H1 (cell line): ENCODE measurements around the gene CTSA. TPM values are rescaled to one million over a fixed set of nuclear protein-coding genes. Genes with fewer than 3 reads are reported as not detected.

Experiments used
- CHD2 ChIP-seq: IDR thresholded peaks from 2 replicates; pipeline ENCODE4 v1.6.1; 2012; ENCODE audit warnings: low read length, improper control_type of control experiment
- CHD7 ChIP-seq: fragments of 300-600 bp; sonication (generic); IDR thresholded peaks from 2 replicates; pipeline ENCODE4 v1.7.1; 2012; ENCODE audit warnings: low read length, moderate library complexity, mild to moderate bottlenecking, inconsistent platforms; ENCODE audit not compliant: insufficient replicate concordance
- JUN ChIP-seq: IDR thresholded peaks from 2 replicates; pipeline ENCODE4 v1.6.1; 2011; ENCODE audit warnings: low read depth, mild to moderate bottlenecking, improper control_type of control experiment, low read length
- POLR2A ChIP-seq, 2 experiments: IDR thresholded peaks; 1 replicate in 1 of 2; 2 replicates in 1 of 2; pipeline ENCODE4 v1.6.1; 2011; ENCODE audit warnings: low read depth in 2 of 2, low read length in 2 of 2, mild to moderate bottlenecking in 2 of 2; ENCODE audit errors: control extremely low read depth in 1 of 2
- POLR2AphosphoS5 ChIP-seq: IDR thresholded peaks from 2 replicates; pipeline ENCODE4 v1.6.1; 2011; ENCODE audit warnings: low read depth, low read length
- SAP30 ChIP-seq: fragments of 300-600 bp; sonication (generic); IDR thresholded peaks from 2 replicates; pipeline ENCODE4 v1.7.1; 2012; ENCODE audit warnings: low read length, moderate library complexity, mild to moderate bottlenecking, inconsistent platforms; ENCODE audit not compliant: insufficient read depth, insufficient replicate concordance
- SP1 ChIP-seq: IDR thresholded peaks from 2 replicates; pipeline ENCODE4 v1.6.1; 2011; ENCODE audit warnings: low read depth, low read length
- SP2 ChIP-seq: IDR thresholded peaks from 2 replicates; pipeline ENCODE4 v1.6.1; 2012; ENCODE audit warnings: mild to moderate bottlenecking, low read length, inconsistent platforms
- SRF ChIP-seq: IDR thresholded peaks from 2 replicates; pipeline ENCODE4 v1.6.1; 2011; ENCODE audit warnings: mild to moderate bottlenecking, low read depth, low read length, moderate library complexity
- TAF1 ChIP-seq: IDR thresholded peaks from 2 replicates; pipeline ENCODE4 v1.6.1; 2011; ENCODE audit warnings: mild to moderate bottlenecking, low read depth, low read length
- TBP ChIP-seq: IDR thresholded peaks from 2 replicates; pipeline ENCODE4 v1.6.1; 2011; ENCODE audit warnings: low read depth, low read length, improper control_type of control experiment
- polyA plus RNA-seq, 7 experiments: library from polyadenylated mRNA; depleted of rRNA in 3 of 7; stranded (reverse) in 5 of 7; unstranded in 2 of 7; fragments of >200 nt in 5 of 7; fragments of 200-250 nt in 2 of 7; gene quantifications; 1 replicate in 5 of 7; 2 replicates in 1 of 7; 4 replicates in 1 of 7; pipeline versions ENCODE4 v1.2.1 to v1.2.3, GENCODE V29; 2011 to 2013; ENCODE audit warnings: missing spikeins in 2 of 7, mixed read lengths in 2 of 7
- total RNA-seq: library from RNA; stranded (reverse); fragmentation: NEBNext Ultra II Directional; extraction: Animal tissue kit (Norgen Biotek cat#: 25700); gene quantifications from 2 replicates; pipeline ENCODE4 v1.2.1, GENCODE V29; 2021

CTSA gene
- total and polyA plus RNA-seq, 2 of the 8 experiments (the other 6 are each of a cell fraction or from before 2014, with no cell fraction given), result 49.7 to 74.0 TPM

GRCh38 chr20:45880988-45881788 lies 9.9 kb upstream of the CTSA start, which contains the start of gene ZSWIM1 (continued):
- no peak for TF ChIP-seq CHD7
- peak; percentile 80 for TF ChIP-seq TBP
- TF ChIP-seq JUN, result no peak
- TF ChIP-seq SP1, result peak; percentile 99
- TF ChIP-seq TAF1, result peak; percentile 93
- peak; percentile 61 for TF ChIP-seq SAP30
- TF ChIP-seq POLR2AphosphoS5, result peak; percentile 89
- TF ChIP-seq POLR2A (IDR thresholded peaks at IDR 0.05; ENCODE audit: control extremely low read depth in 1 of 2, low read depth in 2 of 2, low read length in 2 of 2), result peak; percentile 61 to 88
- TF ChIP-seq SP2, result peak; percentile 95
- TF ChIP-seq SRF, result no peak
- peak; percentile 96 for TF ChIP-seq CHD2
